OCI-LY7 (cell line): Measurements from ENCODE around the gene NDEL1.

ENCODE experiments used
- EZH2phosphoT487 ChIP-seq: fragments of 200-600 bp; sonication (generic); IDR thresholded peaks from 2 replicates; pipeline ENCODE4 v1.6.1; 2018; ENCODE audit warnings: low read depth, borderline replicate concordance, mild to moderate bottlenecking, mixed run types, antibody characterized with exemption, low read length, moderate library complexity, mixed read lengths
- TF ChIP-seq, protein P1 (sequence below): fragments of 200-600 bp; sonication (generic); conservative IDR thresholded peaks from 2 replicates; pipeline ENCODE4 v1.5.1; 2014; ENCODE audit warnings: mild to moderate bottlenecking, antibody characterized with exemption, low read length, moderate library complexity, mixed read lengths

DNA sequence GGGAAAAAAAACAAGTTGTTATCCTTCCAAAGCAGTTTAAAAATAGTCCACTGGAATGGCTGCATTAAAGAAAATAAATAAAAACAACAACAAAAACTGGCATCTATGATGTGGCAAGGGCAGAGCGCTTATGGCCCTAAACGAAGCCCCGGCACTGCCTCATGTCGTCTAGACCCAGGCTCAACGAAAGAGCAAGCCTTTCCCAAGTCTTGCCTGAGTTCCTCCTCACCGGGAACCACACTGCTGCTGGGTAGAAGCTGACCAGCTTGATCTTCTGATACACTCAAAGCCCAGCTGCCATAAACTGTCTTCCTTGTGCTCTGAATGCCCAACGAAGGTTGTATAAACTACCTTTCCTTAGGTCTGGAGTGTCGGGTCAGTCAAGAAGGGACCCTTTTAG is 37.0 kb downstream of the NDEL1 start:
- TF ChIP-seq, protein P1, sequence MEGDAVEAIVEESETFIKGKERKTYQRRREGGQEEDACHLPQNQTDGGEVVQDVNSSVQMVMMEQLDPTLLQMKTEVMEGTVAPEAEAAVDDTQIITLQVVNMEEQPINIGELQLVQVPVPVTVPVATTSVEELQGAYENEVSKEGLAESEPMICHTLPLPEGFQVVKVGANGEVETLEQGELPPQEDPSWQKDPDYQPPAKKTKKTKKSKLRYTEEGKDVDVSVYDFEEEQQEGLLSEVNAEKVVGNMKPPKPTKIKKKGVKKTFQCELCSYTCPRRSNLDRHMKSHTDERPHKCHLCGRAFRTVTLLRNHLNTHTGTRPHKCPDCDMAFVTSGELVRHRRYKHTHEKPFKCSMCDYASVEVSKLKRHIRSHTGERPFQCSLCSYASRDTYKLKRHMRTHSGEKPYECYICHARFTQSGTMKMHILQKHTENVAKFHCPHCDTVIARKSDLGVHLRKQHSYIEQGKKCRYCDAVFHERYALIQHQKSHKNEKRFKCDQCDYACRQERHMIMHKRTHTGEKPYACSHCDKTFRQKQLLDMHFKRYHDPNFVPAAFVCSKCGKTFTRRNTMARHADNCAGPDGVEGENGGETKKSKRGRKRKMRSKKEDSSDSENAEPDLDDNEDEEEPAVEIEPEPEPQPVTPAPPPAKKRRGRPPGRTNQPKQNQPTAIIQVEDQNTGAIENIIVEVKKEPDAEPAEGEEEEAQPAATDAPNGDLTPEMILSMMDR, result no peak
- TF ChIP-seq EZH2phosphoT487, result no peak
